WTC11 (cell line): ENCODE measurements around the gene NUP210L. TPM values are rescaled to one million over a fixed set of nuclear protein-coding genes. Genes with fewer than 3 reads are reported as not detected.

ENCODE experiments used
- ATAC-seq: fragments of 200-7000 bp; cut with Tn5 transposase; 2 replicates; pipeline ENCODE4 v1.10.0; 2021; ENCODE audit warnings: mild to moderate bottlenecking, moderate library complexity
- CTCF ChIA-PET: fragments of 300-600 bp; sonication (Branson Sonifier 250); formaldehyde crosslinking; loops from one replicate; lab custom pipeline; 2021; ENCODE audit warnings: antibody characterized with exemption; lab: Charles Lee
- POLR2A ChIA-PET: fragments of 350-600 bp; sonication (Branson Sonifier 250); formaldehyde crosslinking; loops from one replicate; lab custom pipeline; 2021; ENCODE audit warnings: antibody characterized with exemption; lab: Charles Lee
- DNase-seq: peaks from one replicate; pipeline ENCODE4 v3.0.0; 2021; ENCODE audit warnings: low spot score
- H3K27ac Mint-ChIP-seq: 2 replicates; pipeline ENCODE4 v1.8.0; 2021; ENCODE audit warnings: mixed read lengths
- H3K27me3 Mint-ChIP-seq: 2 replicates; pipeline ENCODE4 v1.8.0; 2021; ENCODE audit warnings: low read depth, mild to moderate bottlenecking, moderate library complexity, mixed read lengths
- H3K36me3 Mint-ChIP-seq: 2 replicates; pipeline ENCODE4 v1.8.0; 2021; ENCODE audit warnings: mixed read lengths
- H3K4me1 Mint-ChIP-seq: 2 replicates; pipeline ENCODE4 v1.8.0; 2022; ENCODE audit warnings: mixed read lengths
- H3K4me3 Mint-ChIP-seq: 2 replicates; pipeline ENCODE4 v1.8.0; 2021; ENCODE audit warnings: mild to moderate bottlenecking, moderate library complexity, mixed read lengths
- H3K9me3 Mint-ChIP-seq: 2 replicates; pipeline ENCODE4 v1.8.0; 2021; ENCODE audit warnings: mixed read lengths
- ATF2 ChIP-seq: sonication (generic); formaldehyde crosslinking; IDR thresholded peaks from 2 replicates; pipeline ENCODE4 v1.8.1; 2022; ENCODE audit warnings: low read depth, missing genetic modification reagents, borderline replicate concordance
- CBFB ChIP-seq: sonication (generic); formaldehyde crosslinking; IDR thresholded peaks from 2 replicates; pipeline ENCODE4 v1.8.1; 2022; ENCODE audit warnings: mild to moderate bottlenecking, low read depth, missing genetic modification reagents
- ETV6 ChIP-seq: sonication (generic); formaldehyde crosslinking; IDR thresholded peaks from 2 replicates; pipeline ENCODE4 v1.8.1; 2022; ENCODE audit warnings: mild to moderate bottlenecking, missing genetic modification reagents
- FOXK1 ChIP-seq: sonication (generic); formaldehyde crosslinking; IDR thresholded peaks from 2 replicates; pipeline ENCODE4 v1.8.0; 2022; ENCODE audit warnings: mild to moderate bottlenecking, moderate library complexity, missing genetic modification reagents
- IRF2 ChIP-seq: sonication (generic); formaldehyde crosslinking; IDR thresholded peaks from 2 replicates; pipeline ENCODE4 v1.8.0; 2022; ENCODE audit warnings: low read depth, missing genetic modification reagents, borderline replicate concordance
- JAZF1 ChIP-seq: fragments of 250-450 bp; sonication (Bioruptor Pico); IDR thresholded peaks from 2 replicates; pipeline ENCODE4 v1.9.0; 2021; ENCODE audit warnings: moderate library complexity, mild to moderate bottlenecking, inconsistent platforms
- KAT7 ChIP-seq: sonication (generic); formaldehyde crosslinking; IDR thresholded peaks from 2 replicates; pipeline ENCODE4 v1.8.1; 2023; ENCODE audit warnings: missing genetic modification reagents, mild to moderate bottlenecking, borderline replicate concordance
- MXD4 ChIP-seq: fragments of 250-450 bp; sonication (Bioruptor Pico); IDR thresholded peaks from 2 replicates; pipeline ENCODE4 v1.8.0; 2021; ENCODE audit warnings: mild to moderate bottlenecking, moderate library complexity, borderline replicate concordance
- NR1H2 ChIP-seq: sonication (generic); formaldehyde crosslinking; IDR thresholded peaks from 2 replicates; pipeline ENCODE4 v1.9.0; 2021; ENCODE audit warnings: mild to moderate bottlenecking, moderate library complexity, missing genetic modification reagents
- OVOL2 ChIP-seq: fragments of 250-450 bp; sonication (Bioruptor Pico); IDR thresholded peaks from 2 replicates; pipeline ENCODE4 v1.9.0; 2021; ENCODE audit warnings: mild to moderate bottlenecking, borderline replicate concordance
- PREB ChIP-seq: sonication (generic); formaldehyde crosslinking; IDR thresholded peaks from 2 replicates; pipeline ENCODE4 v1.8.1; 2022; ENCODE audit warnings: mild to moderate bottlenecking, missing genetic modification reagents, moderate library complexity, borderline replicate concordance
- SMAD3 ChIP-seq: sonication (generic); formaldehyde crosslinking; IDR thresholded peaks from 2 replicates; pipeline ENCODE4 v1.8.0; 2022; ENCODE audit warnings: missing genetic modification reagents, mild to moderate bottlenecking, borderline replicate concordance
- STAT6 ChIP-seq: sonication (generic); formaldehyde crosslinking; conservative IDR thresholded peaks from 2 replicates; pipeline ENCODE4 v1.8.1; 2023; ENCODE audit warnings: mild to moderate bottlenecking, low read depth, missing genetic modification reagents, moderate library complexity
- TCF7 ChIP-seq: sonication (generic); formaldehyde crosslinking; IDR thresholded peaks from 2 replicates; pipeline ENCODE4 v1.8.0; 2022; ENCODE audit warnings: mild to moderate bottlenecking, low read depth, missing genetic modification reagents, moderate library complexity
- TEAD1 ChIP-seq: sonication (generic); formaldehyde crosslinking; IDR thresholded peaks from 2 replicates; pipeline ENCODE4 v1.8.0; 2022; ENCODE audit warnings: mild to moderate bottlenecking, missing genetic modification reagents
- ZNF138 ChIP-seq: sonication (generic); formaldehyde crosslinking; conservative IDR thresholded peaks from 2 replicates; pipeline ENCODE4 v1.8.1; 2022; ENCODE audit warnings: mild to moderate bottlenecking, moderate library complexity, missing genetic modification reagents
- ZNF416 ChIP-seq: fragments of 250-450 bp; sonication (Bioruptor Pico); IDR thresholded peaks from 2 replicates; pipeline ENCODE4 v1.9.0; 2021; ENCODE audit warnings: mild to moderate bottlenecking, inconsistent platforms
- ZNF671 ChIP-seq: fragments of 250-450 bp; sonication (Bioruptor Pico); IDR thresholded peaks from 2 replicates; pipeline ENCODE4 v1.8.0; 2021; ENCODE audit warnings: mild to moderate bottlenecking
- total RNA-seq: library from RNA; stranded (reverse); gene quantifications from 3 replicates; pipeline ENCODE4 v1.2.3, GENCODE V29; 2021
- TF ChIP-seq, protein P1 (sequence below): sonication (generic); formaldehyde crosslinking; IDR thresholded peaks from 2 replicates; pipeline ENCODE4 v1.8.0; 2023; ENCODE audit warnings: missing genetic modification reagents, mild to moderate bottlenecking, borderline replicate concordance
- TF ChIP-seq, protein P2 (sequence below): sonication (generic); formaldehyde crosslinking; IDR thresholded peaks from 2 replicates; pipeline ENCODE4 v1.8.0; 2022; ENCODE audit warnings: missing genetic modification reagents

The NUP210L gene
- total RNA-seq, 1 experiment from 2014 or later: 0.02 TPM

GRCh38 chr1:153970346-153970745, 184.5 kb downstream of the NUP210L start (continued):
- TF ChIP-seq, protein P1, sequence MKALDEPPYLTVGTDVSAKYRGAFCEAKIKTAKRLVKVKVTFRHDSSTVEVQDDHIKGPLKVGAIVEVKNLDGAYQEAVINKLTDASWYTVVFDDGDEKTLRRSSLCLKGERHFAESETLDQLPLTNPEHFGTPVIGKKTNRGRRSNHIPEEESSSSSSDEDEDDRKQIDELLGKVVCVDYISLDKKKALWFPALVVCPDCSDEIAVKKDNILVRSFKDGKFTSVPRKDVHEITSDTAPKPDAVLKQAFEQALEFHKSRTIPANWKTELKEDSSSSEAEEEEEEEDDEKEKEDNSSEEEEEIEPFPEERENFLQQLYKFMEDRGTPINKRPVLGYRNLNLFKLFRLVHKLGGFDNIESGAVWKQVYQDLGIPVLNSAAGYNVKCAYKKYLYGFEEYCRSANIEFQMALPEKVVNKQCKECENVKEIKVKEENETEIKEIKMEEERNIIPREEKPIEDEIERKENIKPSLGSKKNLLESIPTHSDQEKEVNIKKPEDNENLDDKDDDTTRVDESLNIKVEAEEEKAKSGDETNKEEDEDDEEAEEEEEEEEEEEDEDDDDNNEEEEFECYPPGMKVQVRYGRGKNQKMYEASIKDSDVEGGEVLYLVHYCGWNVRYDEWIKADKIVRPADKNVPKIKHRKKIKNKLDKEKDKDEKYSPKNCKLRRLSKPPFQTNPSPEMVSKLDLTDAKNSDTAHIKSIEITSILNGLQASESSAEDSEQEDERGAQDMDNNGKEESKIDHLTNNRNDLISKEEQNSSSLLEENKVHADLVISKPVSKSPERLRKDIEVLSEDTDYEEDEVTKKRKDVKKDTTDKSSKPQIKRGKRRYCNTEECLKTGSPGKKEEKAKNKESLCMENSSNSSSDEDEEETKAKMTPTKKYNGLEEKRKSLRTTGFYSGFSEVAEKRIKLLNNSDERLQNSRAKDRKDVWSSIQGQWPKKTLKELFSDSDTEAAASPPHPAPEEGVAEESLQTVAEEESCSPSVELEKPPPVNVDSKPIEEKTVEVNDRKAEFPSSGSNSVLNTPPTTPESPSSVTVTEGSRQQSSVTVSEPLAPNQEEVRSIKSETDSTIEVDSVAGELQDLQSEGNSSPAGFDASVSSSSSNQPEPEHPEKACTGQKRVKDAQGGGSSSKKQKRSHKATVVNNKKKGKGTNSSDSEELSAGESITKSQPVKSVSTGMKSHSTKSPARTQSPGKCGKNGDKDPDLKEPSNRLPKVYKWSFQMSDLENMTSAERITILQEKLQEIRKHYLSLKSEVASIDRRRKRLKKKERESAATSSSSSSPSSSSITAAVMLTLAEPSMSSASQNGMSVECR (CRISPR knock-in tag): no peak
- no peak for TF ChIP-seq JAZF1
- TF ChIP-seq TCF7 (CRISPR knock-in tag): no peak
- no peak for TF ChIP-seq ETV6
- TF ChIP-seq ATF2 (CRISPR knock-in tag): no peak
- TF ChIP-seq, protein P2, sequence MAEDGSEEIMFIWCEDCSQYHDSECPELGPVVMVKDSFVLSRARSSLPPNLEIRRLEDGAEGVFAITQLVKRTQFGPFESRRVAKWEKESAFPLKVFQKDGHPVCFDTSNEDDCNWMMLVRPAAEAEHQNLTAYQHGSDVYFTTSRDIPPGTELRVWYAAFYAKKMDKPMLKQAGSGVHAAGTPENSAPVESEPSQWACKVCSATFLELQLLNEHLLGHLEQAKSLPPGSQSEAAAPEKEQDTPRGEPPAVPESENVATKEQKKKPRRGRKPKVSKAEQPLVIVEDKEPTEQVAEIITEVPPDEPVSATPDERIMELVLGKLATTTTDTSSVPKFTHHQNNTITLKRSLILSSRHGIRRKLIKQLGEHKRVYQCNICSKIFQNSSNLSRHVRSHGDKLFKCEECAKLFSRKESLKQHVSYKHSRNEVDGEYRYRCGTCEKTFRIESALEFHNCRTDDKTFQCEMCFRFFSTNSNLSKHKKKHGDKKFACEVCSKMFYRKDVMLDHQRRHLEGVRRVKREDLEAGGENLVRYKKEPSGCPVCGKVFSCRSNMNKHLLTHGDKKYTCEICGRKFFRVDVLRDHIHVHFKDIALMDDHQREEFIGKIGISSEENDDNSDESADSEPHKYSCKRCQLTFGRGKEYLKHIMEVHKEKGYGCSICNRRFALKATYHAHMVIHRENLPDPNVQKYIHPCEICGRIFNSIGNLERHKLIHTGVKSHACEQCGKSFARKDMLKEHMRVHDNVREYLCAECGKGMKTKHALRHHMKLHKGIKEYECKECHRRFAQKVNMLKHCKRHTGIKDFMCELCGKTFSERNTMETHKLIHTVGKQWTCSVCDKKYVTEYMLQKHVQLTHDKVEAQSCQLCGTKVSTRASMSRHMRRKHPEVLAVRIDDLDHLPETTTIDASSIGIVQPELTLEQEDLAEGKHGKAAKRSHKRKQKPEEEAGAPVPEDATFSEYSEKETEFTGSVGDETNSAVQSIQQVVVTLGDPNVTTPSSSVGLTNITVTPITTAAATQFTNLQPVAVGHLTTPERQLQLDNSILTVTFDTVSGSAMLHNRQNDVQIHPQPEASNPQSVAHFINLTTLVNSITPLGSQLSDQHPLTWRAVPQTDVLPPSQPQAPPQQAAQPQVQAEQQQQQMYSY (CRISPR knock-in tag): no peak
- TF ChIP-seq STAT6 (CRISPR knock-in tag): no peak
- no peak for TF ChIP-seq CBFB
- no peak for TF ChIP-seq ZNF416
- TF ChIP-seq TEAD1 (CRISPR knock-in tag): no peak
- TF ChIP-seq, all 79 proteins: peak for 0

- Mint-ChIP-seq H3K4me3 (peak overlapping the region; percentile 80), H3K9me3 (peaks cover 5% of the 10 kb centered on the region), H3K27ac (no peak overlapping the region), H3K4me1 (peaks cover 27% of the 10 kb centered on the region), H3K27me3 (no peaks in the 10 kb centered on the region), H3K36me3 (peaks cover 15% of the 10 kb centered on the region)
- POLR2A ChIA-PET: interaction anchor here (0.6 to 4.4 kb wide), 2 partner anchors 9 to 10 kb away, joined by 3 to 55 read pairs; partner anchors contain the start of genes CRTC2 and JTB
- no peak for ATAC-seq
- no peak for DNase-seq
- CTCF ChIA-PET: interaction anchor here (2.9 kb wide), 1 partner anchor 17 kb away, joined by 28 read pairs; the partner anchor contains the start of gene RAB13
- TF ChIP-seq MXD4 (CRISPR knock-in tag) (no peak), ZNF671 (CRISPR knock-in tag) (no peak), NR1H2 (no peak), OVOL2 (CRISPR knock-in tag) (no peak), PREB (CRISPR knock-in tag) (no peak), SMAD3 (CRISPR knock-in tag) (no peak), KAT7 (CRISPR knock-in tag) (no peak), CBFB (no peak), FOXK1 (CRISPR knock-in tag) (no peak), ZNF138 (CRISPR knock-in tag) (no peak), STAT6 (CRISPR knock-in tag) (no peak), IRF2 (CRISPR knock-in tag) (no peak)
These were observed 185.9 kb downstream of the NUP210L start for GRCh38 chr1:153968972-153969371.
